GM10266 (cell line): Measurements from ENCODE around the gene PTX4.

Experiments
- DNase-seq: peaks from one replicate; pipeline ENCODE4 v3.0.0; 2012; ENCODE audit errors: extremely low spot score
- CTCF ChIP-seq: IDR thresholded peaks from 2 replicates; pipeline ENCODE4 v1.5.1; 2012; ENCODE audit warnings: mild to moderate bottlenecking, low read depth; ENCODE audit not compliant: control insufficient read depth, insufficient read depth; ENCODE audit errors: missing control alignments

Gene PTX4

DNA sequence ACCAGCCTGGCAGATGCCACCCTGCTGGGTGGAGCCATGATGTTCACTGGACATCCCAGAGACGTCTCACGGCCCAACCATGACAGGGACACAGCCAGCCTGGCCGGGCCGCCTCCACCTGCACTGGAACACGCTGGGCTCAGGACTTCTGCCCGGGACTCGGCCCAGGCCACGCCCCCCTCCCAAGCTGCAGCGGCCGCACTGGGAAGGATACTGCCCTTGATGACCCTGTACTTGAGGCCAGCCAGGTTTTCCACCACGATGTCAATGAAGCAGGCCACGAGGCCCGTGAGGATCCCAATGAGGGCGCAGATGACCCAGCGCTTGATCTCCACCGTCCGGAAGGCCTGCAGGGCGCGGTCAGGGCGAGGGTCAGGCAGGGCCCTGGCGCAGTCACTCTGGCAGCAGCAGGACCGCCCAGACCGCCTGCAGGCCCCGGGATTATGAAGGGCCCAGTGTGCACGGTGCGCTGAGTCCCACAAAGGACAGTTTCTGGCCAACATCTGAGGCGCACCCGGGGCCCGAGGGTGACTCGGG, 28.1 kb downstream of the PTX4 start:
- DNase-seq = no peak
- no peak for TF ChIP-seq CTCF

- no peak for DNase-seq
Observed at GRCh38 chr16:1459967-1460366, 28.8 kb downstream of the PTX4 start.

GRCh38 chr16:1458977-1459341, 29.8 kb downstream of the PTX4 start:
- peak; percentile 79 for DNase-seq
- TF ChIP-seq CTCF = no peak

More at GRCh38 chr16:1459967-1460366, 28.8 kb downstream of the PTX4 start:
- TF ChIP-seq CTCF = no peak

DNA sequence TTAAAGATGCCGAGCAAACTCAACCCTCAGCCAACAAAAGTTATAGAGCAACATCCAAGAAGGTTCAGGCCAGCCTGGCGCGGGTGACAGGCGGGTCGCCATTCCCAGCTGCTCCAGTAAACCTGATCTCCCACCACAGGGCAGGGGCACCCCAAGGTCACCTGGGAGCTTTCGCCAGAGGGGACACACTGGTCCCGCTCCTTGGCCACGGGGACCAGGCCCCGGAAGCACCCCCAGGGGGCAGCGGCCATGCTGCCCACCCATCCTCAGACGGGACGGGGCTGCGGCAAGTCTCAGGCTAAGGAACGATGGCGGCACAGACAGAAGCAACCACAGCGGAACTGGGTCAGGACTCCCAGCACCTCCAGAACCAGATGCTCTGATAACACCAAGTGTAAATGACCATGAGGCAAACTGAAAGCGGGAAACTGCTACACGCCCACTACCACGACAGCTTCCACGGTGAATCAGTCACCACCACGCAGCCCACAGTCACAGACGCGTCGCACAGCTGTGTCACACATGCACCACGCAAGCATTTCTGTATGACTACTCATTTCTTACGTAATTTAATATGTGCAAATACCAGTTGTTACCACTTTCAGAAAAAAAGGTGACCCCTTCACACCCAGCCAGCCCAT, 30.3 kb downstream of the PTX4 start:
- no peak for DNase-seq
- no peak for TF ChIP-seq CTCF

GRCh38 chr16:1457489-1458245, 31.1 kb downstream of the PTX4 start:
- TF ChIP-seq CTCF = no peak
- DNase-seq = no peak

DNA sequence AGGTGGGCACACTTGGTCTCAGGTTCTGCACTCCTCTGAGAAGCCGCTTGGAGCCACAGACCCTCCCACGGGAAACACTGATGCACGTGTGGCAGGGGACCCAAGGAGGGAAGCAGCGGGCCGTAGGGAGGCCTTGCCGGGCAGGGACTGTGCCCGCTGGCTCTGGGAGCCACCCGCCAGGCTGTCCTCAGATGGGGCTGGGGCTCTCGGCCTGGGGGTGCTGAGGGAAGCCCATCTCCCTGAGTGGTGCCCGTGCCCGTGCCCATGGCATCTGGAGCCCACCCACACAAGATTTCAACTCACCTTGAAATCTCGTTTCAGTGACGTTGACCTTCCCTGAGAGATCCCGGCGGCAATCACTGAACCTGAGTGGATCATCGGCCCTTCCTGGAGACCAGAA, 31.8 kb downstream of the PTX4 start:
- no peak for TF ChIP-seq CTCF
- DNase-seq = no peak

GRCh38 chr16:1455190-1456171, 33.3 kb downstream of the PTX4 start:
- no peak for DNase-seq
- no peak for TF ChIP-seq CTCF
